Kidney capillary endothelial cell (primary cell): ENCODE measurements around the gene ASGR1.
"Not testable (repeated sequence)": the region's sequence is repeated elsewhere in the genome, so short reads cannot be mapped to it uniquely, and the experiment has no call there.

Experiments
- DNase-seq: peaks from one replicate; pipeline ENCODE4 v3.0.0-alpha.2; 2018; ENCODE audit warnings: low spot score

The ASGR1 gene

GRCh38 chr17:7159571-7159970, 19.6 kb downstream of the ASGR1 start:
- not testable (repeated sequence) for DNase-seq

- not testable (repeated sequence) for DNase-seq
Measured at GRCh38 chr17:7158424-7158823, 20.7 kb downstream of the ASGR1 start.

GRCh38 chr17:7156342-7156940, 22.7 kb downstream of the ASGR1 start:
- no peak for DNase-seq

GRCh38 chr17:7147772-7148171, 31.4 kb downstream of the ASGR1 start:
- DNase-seq, result no peak

- no peak for DNase-seq
Measured at GRCh38 chr17:7146115-7146514, 33.1 kb downstream of the ASGR1 start.

- no peak for DNase-seq
Measured at GRCh38 chr17:7144213-7144612, 35.0 kb downstream of the ASGR1 start.

- no peak for DNase-seq
Measured at GRCh38 chr17:7141824-7142223, 37.3 kb downstream of the ASGR1 start.

- DNase-seq, result no peak
Measured at GRCh38 chr17:7139400-7139799, 39.8 kb downstream of the ASGR1 start.

- no peak for DNase-seq
Measured at GRCh38 chr17:7138800-7139381, 40.3 kb downstream of the ASGR1 start.

GRCh38 chr17:7137171-7137943, 41.8 kb downstream of the ASGR1 start:
- no peak for DNase-seq

GRCh38 chr17:7136266-7136877, 42.8 kb downstream of the ASGR1 start:
- DNase-seq, result peak; percentile 67

GRCh38 chr17:7133916-7134315, 45.3 kb downstream of the ASGR1 start:
- DNase-seq, result no peak

GRCh38 chr17:7133424-7133823, 45.7 kb downstream of the ASGR1 start:
- peak; percentile 41 for DNase-seq

GRCh38 chr17:7132511-7133094, 46.6 kb downstream of the ASGR1 start:
- DNase-seq, result peak; percentile 26

GRCh38 chr17:7131423-7131791, 47.8 kb downstream of the ASGR1 start:
- DNase-seq, result no peak

GRCh38 chr17:7130621-7131422, 48.3 kb downstream of the ASGR1 start:
- DNase-seq, result no peak

- no peak for DNase-seq
Measured at GRCh38 chr17:7129311-7129710, 49.9 kb downstream of the ASGR1 start.

GRCh38 chr17:7128160-7128559, 51.0 kb downstream of the ASGR1 start:
- no peak for DNase-seq

GRCh38 chr17:7127501-7127900, 51.7 kb downstream of the ASGR1 start:
- not testable (repeated sequence) for DNase-seq

GRCh38 chr17:7126386-7126785, 52.8 kb downstream of the ASGR1 start:
- DNase-seq, result not testable (repeated sequence)

GRCh38 chr17:7124923-7125322, 54.2 kb downstream of the ASGR1 start:
- no peak for DNase-seq

GRCh38 chr17:7123844-7124243, 55.3 kb downstream of the ASGR1 start:
- no peak for DNase-seq
